Measurements from ENCODE around the gene OR6C4. TPM values are rescaled to one million over a fixed set of nuclear protein-coding genes. Genes with fewer than 3 reads are reported as not detected.
"Not testable (repeated sequence)": the region's sequence is repeated elsewhere in the genome, so short reads cannot be mapped to it uniquely, and the experiment has no call there.

OR6C4 gene
- total RNA-seq = not detected

- Histone ChIP-seq H3K4me1 (no peaks in the 10 kb centered on the region), H3K27me3 (no peaks in the 10 kb centered on the region), H3K27ac (no peak within 1 kb of the TSS), H3K36me3 (no peaks in the 10 kb centered on the region), H3K4me3 (no peak within 1 kb of the TSS), H3K9me3 (no peaks in the 10 kb centered on the region)
- no peak for DNase-seq (ENCODE audit: extremely low spot score in 2 of 2)
- TF ChIP-seq CTCF (IDR thresholded peaks at IDR 0.05) (no peak), POLR2A (IDR thresholded peaks at IDR 0.05) (no peak), POLR2AphosphoS5 (IDR thresholded peaks at IDR 0.05; ENCODE audit: insufficient read depth in 1 of 2, low read depth in 1 of 2) (no peak)
- intact Hi-C loops (cut with DNase I) = no loop called here
These were observed at the start of gene OR6C4 for GRCh38 chr12:55549302-55549701. TSS of gene OR6C4 (plus strand) at chr12:55549602. CDS start at chr12:55551227, 1,625 bp downstream.

- Histone ChIP-seq H3K9me3 (no peaks in the 10 kb centered on the region), H3K27ac (no peak overlapping the region), H3K4me1 (no peaks in the 10 kb centered on the region), H3K36me3 (no peaks in the 10 kb centered on the region), H3K4me3 (no peak overlapping the region), H3K27me3 (no peaks in the 10 kb centered on the region)
- intact Hi-C loops (cut with DNase I) = no loop called here
- TF ChIP-seq POLR2A (IDR thresholded peaks at IDR 0.05) = no peak
- no peak for DNase-seq (ENCODE audit: extremely low spot score in 2 of 2)
These were observed 49.6 kb upstream of the OR6C4 start for GRCh38 chr12:55499810-55500252.

GRCh38 chr12:55501601-55502000 lies 47.8 kb upstream of the OR6C4 start:
- Histone ChIP-seq H3K4me1 (no peaks in the 10 kb centered on the region), H3K27ac (no peak overlapping the region), H3K27me3 (no peaks in the 10 kb centered on the region), H3K9me3 (no peaks in the 10 kb centered on the region), H3K4me3 (no peak overlapping the region), H3K36me3 (no peaks in the 10 kb centered on the region)
- DNase-seq (ENCODE audit: extremely low spot score in 2 of 2) = no peak
- intact Hi-C loops (cut with DNase I) = no loop called here
- no peak for TF ChIP-seq POLR2AphosphoS5 (IDR thresholded peaks at IDR 0.05; ENCODE audit: insufficient read depth in 1 of 2, low read depth in 1 of 2)
- TF ChIP-seq CTCF (IDR thresholded peaks at IDR 0.05) = no peak
- TF ChIP-seq POLR2A (IDR thresholded peaks at IDR 0.05) = no peak

- no peaks in the 10 kb centered on the region for H3K36me3 ChIP-seq
- H3K4me3 ChIP-seq = no peak overlapping the region
- intact Hi-C loops (cut with DNase I) = no loop called here
- no peak for DNase-seq (ENCODE audit: extremely low spot score in 2 of 2)
- H3K4me1 ChIP-seq = no peaks in the 10 kb centered on the region
- no peaks in the 10 kb centered on the region for H3K9me3 ChIP-seq
- H3K27me3 ChIP-seq = no peaks in the 10 kb centered on the region
- H3K27ac ChIP-seq = no peak overlapping the region
- no peak for TF ChIP-seq POLR2AphosphoS5 (IDR thresholded peaks at IDR 0.05; ENCODE audit: insufficient read depth in 1 of 2, low read depth in 1 of 2)
- no peak for TF ChIP-seq CTCF (IDR thresholded peaks at IDR 0.05)
- no peak for TF ChIP-seq POLR2A (IDR thresholded peaks at IDR 0.05)
These were observed 33.7 kb upstream of the OR6C4 start for GRCh38 chr12:55515696-55516095.

- intact Hi-C loops (cut with DNase I) = no loop called here
- DNase-seq (ENCODE audit: extremely low spot score in 2 of 2) = no peak
- no peaks in the 10 kb centered on the region for H3K9me3 ChIP-seq
- no peaks in the 10 kb centered on the region for H3K4me1 ChIP-seq
- no peak overlapping the region for H3K27ac ChIP-seq
- H3K4me3 ChIP-seq = no peak overlapping the region
- TF ChIP-seq CTCF (IDR thresholded peaks at IDR 0.05) (no peak), POLR2AphosphoS5 (IDR thresholded peaks at IDR 0.05; ENCODE audit: insufficient read depth in 1 of 2, low read depth in 1 of 2) (no peak), POLR2A (IDR thresholded peaks at IDR 0.05) (no peak)
- H3K27me3 ChIP-seq = no peaks in the 10 kb centered on the region
- H3K36me3 ChIP-seq = no peaks in the 10 kb centered on the region
These were observed 33.0 kb upstream of the OR6C4 start for GRCh38 chr12:55516391-55516790.

GRCh38 chr12:55548235-55548634 lies 1.2 kb upstream of the OR6C4 start:
- H3K4me3 ChIP-seq; H3K27ac ChIP-seq; H3K9me3 ChIP-seq; H3K27me3 ChIP-seq; DNase-seq (ENCODE audit: extremely low spot score in 2 of 2); H3K4me1 ChIP-seq; intact Hi-C loops (cut with DNase I); H3K36me3 ChIP-seq: not testable (repeated sequence)
